Measurements from ENCODE around the gene EGF. TPM values are rescaled to one million over a fixed set of nuclear protein-coding genes. Genes with fewer than 3 reads are reported as not detected.
A peak's percentile ranks its signal among the peaks of the same experiment; 100 is the strongest.
"Not testable (repeated sequence)": the region's sequence is repeated elsewhere in the genome, so short reads cannot be mapped to it uniquely, and the experiment has no call there.

EGF gene
- total and polyA plus RNA-seq, 3 experiments from 2014 or later, result not detected

DNA sequence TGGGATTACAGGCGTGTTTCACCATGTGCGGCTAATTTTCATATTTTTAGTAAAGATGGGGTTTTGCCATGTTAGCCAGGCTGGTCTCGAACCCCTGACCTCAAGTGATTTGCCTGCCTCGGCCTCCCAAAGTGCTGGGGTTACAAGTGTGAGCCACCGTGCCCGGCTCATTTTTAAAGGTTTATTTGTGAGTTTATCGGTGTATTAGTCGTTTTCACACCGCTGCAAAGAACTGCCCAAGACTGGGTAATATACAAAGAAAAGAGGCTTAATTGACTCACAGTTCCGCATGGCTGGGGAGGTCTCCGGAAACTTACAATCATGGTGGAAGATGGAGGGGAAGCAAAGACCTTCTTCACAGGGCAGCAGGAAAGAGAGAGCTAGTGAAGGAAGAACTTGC lies 126.5 kb downstream of the EGF start:
- H3K4me1 ChIP-seq (ENCODE audit: insufficient read depth, low read length); H3K9me3 ChIP-seq (ENCODE audit: low read length); H3K36me3 ChIP-seq (ENCODE audit: insufficient read depth, low read length); H3K9me3 Mint-ChIP-seq; H3K4me3 ChIP-seq (ENCODE audit: low read length); CTCF ChIA-PET; POLR2A ChIA-PET; H3K27me3 ChIP-seq (ENCODE audit: insufficient read depth, low read length, poor library complexity, severe bottlenecking); H3K27ac ChIP-seq (ENCODE audit: low read depth, low read length); H3K4me3 Mint-ChIP-seq; H3K36me3 Mint-ChIP-seq; H3K4me1 Mint-ChIP-seq; DNase-seq: not testable (repeated sequence)
- Mint-ChIP-seq H3K27me3 (peaks cover 9 to 40% of the 10 kb centered on the region in 2 donors), H3K27ac (peak overlapping the region in 1 of 8 donors; percentile 14)

DNA sequence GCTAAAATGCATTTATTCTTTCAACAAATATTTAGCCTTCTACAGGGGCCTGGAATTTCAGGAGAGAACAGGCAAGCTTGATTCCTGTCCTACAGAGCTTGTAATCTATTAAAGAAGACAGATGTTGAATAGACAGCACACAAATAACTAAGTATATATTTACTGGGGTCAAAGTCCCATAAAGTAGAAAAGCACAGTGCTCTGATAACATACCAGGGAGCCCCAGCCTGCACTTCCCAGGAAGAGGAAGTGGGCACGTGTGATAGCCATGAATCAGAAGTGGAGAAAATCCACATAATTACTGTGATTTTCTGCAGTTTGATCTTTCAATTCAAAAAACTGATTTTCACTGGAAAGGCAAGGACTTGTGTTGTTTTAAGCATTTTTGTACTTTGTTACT lies 129.1 kb downstream of the EGF start:
- no peak overlapping the region for H3K4me3 Mint-ChIP-seq
- H3K4me1 Mint-ChIP-seq, result no peaks in the 10 kb centered on the region
- no peaks in the 10 kb centered on the region for H3K4me1 ChIP-seq (ENCODE audit: insufficient read depth, low read length)
- no peaks in the 10 kb centered on the region for H3K9me3 ChIP-seq (ENCODE audit: low read length)
- no peaks in the 10 kb centered on the region for H3K36me3 ChIP-seq (ENCODE audit: insufficient read depth, low read length)
- peaks cover 3% of the 10 kb centered on the region for H3K27me3 ChIP-seq (ENCODE audit: insufficient read depth, low read length, poor library complexity, severe bottlenecking)
- H3K36me3 Mint-ChIP-seq, result no peaks in the 10 kb centered on the region
- no peak overlapping the region for H3K4me3 ChIP-seq (ENCODE audit: low read length)
- peak overlapping the region in 1 of 8 donors; percentile 39 for H3K27ac Mint-ChIP-seq
- peaks cover 7 to 26% of the 10 kb centered on the region in 2 donors for H3K27me3 Mint-ChIP-seq
- CTCF ChIA-PET, result interaction anchor here (1.0 kb wide), 1 partner anchor 8 kb away, joined by 4 read pairs; no protein-coding TSS in a partner anchor
- no peak overlapping the region for H3K27ac ChIP-seq (ENCODE audit: low read depth, low read length)
- no peak for DNase-seq
- POLR2A ChIA-PET, result no interaction called here
- no peaks in the 10 kb centered on the region for H3K9me3 Mint-ChIP-seq

DNA sequence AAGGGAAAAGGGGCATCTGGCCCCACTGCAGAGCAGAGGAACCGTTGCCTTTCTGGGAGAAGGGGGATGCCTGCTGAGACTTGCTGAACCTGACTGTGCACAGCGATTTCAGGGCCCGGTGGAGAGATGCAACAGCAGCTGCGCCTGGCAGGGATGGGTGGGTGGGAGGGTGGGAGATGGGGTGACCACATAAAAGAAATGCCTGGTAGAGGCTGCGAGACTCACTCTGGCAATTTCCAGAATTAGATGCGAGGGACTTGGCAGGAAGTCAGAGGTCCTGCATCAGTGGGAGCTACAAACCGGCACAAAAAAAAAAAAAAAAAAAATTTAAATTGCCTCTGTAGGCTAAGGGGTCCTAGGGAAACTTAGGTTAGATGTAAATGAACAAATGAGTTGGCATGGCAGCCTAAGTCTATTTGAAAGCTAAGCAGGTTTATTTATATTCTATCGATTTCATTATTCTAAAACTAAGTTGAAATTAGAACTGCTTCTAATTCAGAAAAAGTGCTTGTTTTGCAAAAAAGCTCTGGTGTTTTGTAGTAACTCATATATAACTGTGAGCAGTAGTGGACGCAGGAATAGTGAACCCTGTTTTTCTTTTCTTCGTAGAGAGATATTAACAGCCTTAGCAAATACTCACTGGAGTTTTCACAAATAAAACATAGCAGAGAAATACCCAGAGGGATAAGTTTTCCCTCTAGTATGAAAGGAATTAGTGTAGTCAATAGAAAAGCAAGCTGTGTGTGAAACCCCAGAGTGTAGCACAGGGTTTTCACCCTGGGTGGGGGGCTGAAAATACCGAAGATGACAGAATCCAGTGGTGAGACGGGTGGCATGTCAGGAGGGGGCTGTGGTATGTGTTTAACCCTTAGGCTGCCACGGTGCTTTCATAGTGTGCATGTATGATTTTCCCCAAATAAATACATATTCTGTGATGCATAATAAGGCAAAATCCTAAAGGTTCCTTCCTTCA lies 130.1 kb downstream of the EGF start:
- Mint-ChIP-seq H3K27me3 (peaks cover 3 to 22% of the 10 kb centered on the region in 2 donors), H3K27ac (peak overlapping the region in 1 of 8 donors; percentile 47), H3K4me1 (no peaks in the 10 kb centered on the region), H3K9me3 (no peaks in the 10 kb centered on the region), H3K36me3 (no peaks in the 10 kb centered on the region), H3K4me3 (no peak overlapping the region)
- Histone ChIP-seq H3K27ac (ENCODE audit: low read depth, low read length) (no peak overlapping the region), H3K36me3 (ENCODE audit: insufficient read depth, low read length) (no peaks in the 10 kb centered on the region), H3K9me3 (ENCODE audit: low read length) (no peaks in the 10 kb centered on the region), H3K4me1 (ENCODE audit: insufficient read depth, low read length) (no peaks in the 10 kb centered on the region), H3K4me3 (ENCODE audit: low read length) (no peak overlapping the region), H3K27me3 (ENCODE audit: insufficient read depth, low read length, poor library complexity, severe bottlenecking) (peaks cover 3% of the 10 kb centered on the region)
- CTCF ChIA-PET, result no interaction called here
- DNase-seq, result no peak
- POLR2A ChIA-PET, result interaction anchor here (0.6 kb wide), 1 partner anchor 8 kb away, joined by 3 read pairs; no protein-coding TSS in a partner anchor

DNA sequence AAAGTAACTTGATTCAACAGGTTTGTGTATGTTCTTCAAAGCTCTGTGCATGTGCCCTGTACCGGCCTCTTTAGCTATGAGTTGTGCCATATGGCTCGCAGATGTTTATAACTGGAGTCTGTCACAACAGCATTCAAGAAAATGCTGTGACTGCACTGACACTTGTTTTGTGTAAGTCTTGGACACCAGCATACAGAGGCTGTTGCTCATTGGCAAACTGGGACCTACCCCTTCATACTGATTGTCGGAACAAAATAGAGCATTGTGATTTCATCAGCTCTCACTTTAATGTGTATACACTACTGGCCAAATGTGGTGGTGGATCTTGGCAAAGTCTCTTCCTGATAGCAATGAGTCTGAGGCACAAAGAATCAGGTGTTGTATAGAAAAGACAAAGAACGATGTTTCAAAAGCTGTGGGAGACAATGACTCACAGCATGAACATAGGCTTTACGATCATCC lies 133.9 kb downstream of the EGF start:
- H3K36me3 ChIP-seq (ENCODE audit: insufficient read depth, low read length), result no peaks in the 10 kb centered on the region
- Mint-ChIP-seq H3K27ac (no peak overlapping the region), H3K4me3 (no peak overlapping the region), H3K9me3 (no peaks in the 10 kb centered on the region), H3K27me3 (peaks cover 1 to 11% of the 10 kb centered on the region in 2 donors), H3K4me1 (peaks cover 0 to 1% (median 0%) of the 10 kb centered on the region in 3 donors), H3K36me3 (peaks cover 0 to 1% (median 0%) of the 10 kb centered on the region in 3 donors)
- H3K27me3 ChIP-seq (ENCODE audit: insufficient read depth, low read length, poor library complexity, severe bottlenecking), result no peaks in the 10 kb centered on the region
- no peak overlapping the region for H3K4me3 ChIP-seq (ENCODE audit: low read length)
- POLR2A ChIA-PET, result no interaction called here
- no peaks in the 10 kb centered on the region for H3K4me1 ChIP-seq (ENCODE audit: insufficient read depth, low read length)
- H3K9me3 ChIP-seq (ENCODE audit: low read length), result no peaks in the 10 kb centered on the region
- H3K27ac ChIP-seq (ENCODE audit: low read depth, low read length), result no peak overlapping the region
- DNase-seq, result no peak
- CTCF ChIA-PET, result interaction anchor here (1.0 kb wide), 1 partner anchor 48 kb away, joined by 3 read pairs; no protein-coding TSS in a partner anchor

DNA sequence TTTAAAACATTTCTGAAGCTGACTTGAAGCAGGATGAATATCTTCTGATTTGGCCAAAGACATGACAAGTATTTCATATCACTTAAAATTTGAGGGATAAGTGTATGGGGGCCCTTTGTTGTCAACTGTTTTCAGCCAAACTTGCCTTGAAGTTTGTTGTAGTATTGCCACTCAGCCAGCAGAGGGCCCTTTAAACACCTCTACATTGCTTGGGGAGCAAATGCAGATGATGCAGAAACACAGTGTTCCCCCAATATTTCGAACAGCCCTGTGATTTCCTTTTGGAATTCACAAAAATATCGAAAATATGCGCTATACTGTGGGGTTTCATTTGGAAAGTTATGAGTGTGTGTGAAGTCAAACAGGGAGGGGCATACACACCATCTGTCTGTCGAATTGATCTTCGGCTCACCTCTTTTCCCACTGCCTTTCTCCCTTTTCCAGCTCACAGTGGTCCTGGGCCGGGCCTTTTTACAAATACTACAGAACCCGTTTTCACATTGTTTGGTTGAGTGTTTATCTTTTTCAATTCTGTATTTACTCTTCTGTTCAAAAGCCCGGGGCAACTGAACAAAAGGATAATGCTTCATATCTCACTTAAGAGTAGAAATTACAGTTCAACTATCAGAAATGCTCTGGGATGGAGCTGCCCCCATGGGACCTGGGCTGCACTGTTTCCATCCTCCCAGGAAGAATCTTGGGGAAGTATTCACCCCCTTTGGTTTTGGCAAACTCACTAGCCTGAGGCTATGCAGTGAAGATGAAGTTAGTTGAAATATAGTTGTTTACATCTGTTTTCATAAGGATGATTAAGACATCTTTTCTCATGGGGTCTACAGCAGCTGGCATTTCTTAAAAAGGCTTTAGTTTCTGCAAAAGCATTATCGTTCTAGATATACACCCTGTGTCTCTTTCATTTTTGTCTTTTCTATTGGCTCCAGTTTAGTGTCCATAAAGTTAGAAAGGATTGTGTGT lies 137.6 kb downstream of the EGF start:
- peak; percentile 11 to 51 (median 42) for DNase-seq
- peaks cover under 1 to 1% (median 1%) of the 10 kb centered on the region in 3 donors for H3K4me1 Mint-ChIP-seq
- H3K27me3 ChIP-seq (ENCODE audit: insufficient read depth, low read length, poor library complexity, severe bottlenecking), result no peaks in the 10 kb centered on the region
- H3K9me3 Mint-ChIP-seq, result no peaks in the 10 kb centered on the region
- H3K9me3 ChIP-seq (ENCODE audit: low read length), result no peaks in the 10 kb centered on the region
- H3K27ac Mint-ChIP-seq, result peak overlapping the region in 2 of 8 donors; percentile 50 to 77
- no peak overlapping the region for H3K4me3 ChIP-seq (ENCODE audit: low read length)
- no peaks in the 10 kb centered on the region for H3K27me3 Mint-ChIP-seq
- no peaks in the 10 kb centered on the region for H3K4me1 ChIP-seq (ENCODE audit: insufficient read depth, low read length)
- no peak overlapping the region for H3K4me3 Mint-ChIP-seq
- ChIA-PET POLR2A (no interaction called here), CTCF (interaction anchor here (0.7 to 2.6 kb wide), 20 partner anchors 8 to 466 kb away, joined by 3 to 14 read pairs (median 5); partner anchors contain the start of gene ELOVL6)
- no peaks in the 10 kb centered on the region for H3K36me3 ChIP-seq (ENCODE audit: insufficient read depth, low read length)
- H3K36me3 Mint-ChIP-seq, result peaks cover 0 to 1% (median 0%) of the 10 kb centered on the region in 3 donors
- H3K27ac ChIP-seq (ENCODE audit: low read depth, low read length), result no peak overlapping the region

DNA sequence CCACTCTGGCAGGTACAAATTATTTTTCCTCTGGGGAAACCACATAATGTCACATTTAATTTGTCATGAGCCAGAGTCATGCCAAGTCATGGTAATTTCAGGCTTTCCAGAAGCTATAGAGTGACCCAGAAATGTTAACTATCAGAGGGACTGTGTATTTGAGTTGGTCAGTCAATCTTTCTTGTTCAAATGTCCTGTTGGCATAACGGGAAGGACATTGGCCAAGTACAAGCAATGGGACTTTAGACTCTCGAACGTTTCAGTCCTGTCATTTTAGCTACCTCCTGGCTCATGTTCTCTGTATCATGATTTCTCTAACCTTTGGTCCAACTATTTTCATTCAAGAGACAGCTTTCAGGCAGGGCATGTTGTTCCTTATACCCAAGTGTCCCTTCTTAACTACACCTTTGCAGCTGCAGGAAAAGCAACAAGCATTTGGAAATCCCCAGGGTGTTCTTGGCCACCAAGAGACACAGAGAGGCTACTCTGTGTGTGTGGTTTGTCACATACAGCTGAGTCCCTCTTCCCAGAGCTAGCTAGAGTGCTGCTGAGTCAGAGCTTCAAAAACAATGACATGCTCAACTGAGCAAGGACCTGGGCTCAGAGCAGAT lies 142.6 kb downstream of the EGF start:
- CTCF ChIA-PET, result interaction anchor here (1.6 kb wide), 1 partner anchor 155 kb away, joined by 4 read pairs; no protein-coding TSS in a partner anchor
- no peak for DNase-seq
- H3K9me3 Mint-ChIP-seq, result no peaks in the 10 kb centered on the region
- no peaks in the 10 kb centered on the region for H3K27me3 ChIP-seq (ENCODE audit: insufficient read depth, low read length, poor library complexity, severe bottlenecking)
- no peak overlapping the region for H3K27ac ChIP-seq (ENCODE audit: low read depth, low read length)
- peaks cover 14% of the 10 kb centered on the region for H3K4me1 ChIP-seq (ENCODE audit: insufficient read depth, low read length)
- H3K4me3 Mint-ChIP-seq, result peak overlapping the region in 1 of 7 donors; percentile 30
- H3K27me3 Mint-ChIP-seq, result no peaks in the 10 kb centered on the region
- no peak overlapping the region for H3K4me3 ChIP-seq (ENCODE audit: low read length)
- peaks cover 26 to 33% (median 29%) of the 10 kb centered on the region in 3 donors for H3K4me1 Mint-ChIP-seq
- POLR2A ChIA-PET, result no interaction called here
- H3K27ac Mint-ChIP-seq, result peak overlapping the region in 3 of 8 donors; percentile 8 to 53 (median 14)
- H3K9me3 ChIP-seq (ENCODE audit: low read length), result no peaks in the 10 kb centered on the region
- peaks cover 0 to 1% (median 0%) of the 10 kb centered on the region in 3 donors for H3K36me3 Mint-ChIP-seq
- no peaks in the 10 kb centered on the region for H3K36me3 ChIP-seq (ENCODE audit: insufficient read depth, low read length)

DNA sequence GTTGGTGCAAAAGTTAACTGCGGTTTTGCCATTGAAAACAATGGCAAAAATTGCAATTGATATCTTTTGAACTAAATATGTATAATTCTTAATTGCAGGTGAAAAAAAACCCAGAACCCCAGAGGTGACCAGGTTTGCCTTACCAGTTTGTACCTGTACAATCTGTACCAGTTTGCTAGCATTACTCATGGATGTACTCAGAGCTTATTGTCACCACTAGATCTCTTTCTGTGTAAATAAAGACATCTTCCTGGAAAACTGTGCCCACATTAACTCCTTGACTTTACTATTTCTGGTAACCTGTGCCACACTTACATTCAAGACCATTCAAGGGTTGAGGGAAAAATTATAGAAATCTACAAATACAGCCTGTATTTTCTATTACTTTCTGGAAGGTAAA lies 146.0 kb downstream of the EGF start:
- H3K4me3 ChIP-seq (ENCODE audit: low read length), result no peak overlapping the region
- ChIA-PET POLR2A (no interaction called here), CTCF (interaction anchor here (1.9 kb wide), 1 partner anchor 9 kb away, joined by 12 read pairs; no protein-coding TSS in a partner anchor)
- no peaks in the 10 kb centered on the region for H3K36me3 ChIP-seq (ENCODE audit: insufficient read depth, low read length)
- DNase-seq, result no peak
- no peaks in the 10 kb centered on the region for H3K9me3 ChIP-seq (ENCODE audit: low read length)
- H3K27ac ChIP-seq (ENCODE audit: low read depth, low read length), result no peak overlapping the region
- Mint-ChIP-seq H3K4me1 (peaks cover 45 to 50% (median 49%) of the 10 kb centered on the region in 3 donors), H3K9me3 (no peaks in the 10 kb centered on the region), H3K27ac (peak overlapping the region in 6 of 8 donors; percentile 2 to 92 (median 88)), H3K27me3 (no peaks in the 10 kb centered on the region), H3K4me3 (peak overlapping the region in 6 of 7 donors; percentile 7 to 83 (median 73)), H3K36me3 (no peaks in the 10 kb centered on the region)
- H3K4me1 ChIP-seq (ENCODE audit: insufficient read depth, low read length), result peaks cover 16% of the 10 kb centered on the region
- no peaks in the 10 kb centered on the region for H3K27me3 ChIP-seq (ENCODE audit: insufficient read depth, low read length, poor library complexity, severe bottlenecking)

All from CD8-positive, alpha-beta memory T cell (primary cell).